Neutrophil (primary cell): ENCODE data around the gene KMT2C.

Experiments
- H3K27ac ChIP-seq: fragments of 200-600 bp; sonication (generic); 2 replicates; pipeline ENCODE4 v1.5.1; 2016; ENCODE audit warnings: mild to moderate bottlenecking, moderate library complexity
- H3K27me3 ChIP-seq: fragments of 200-600 bp; sonication (generic); 2 replicates; pipeline ENCODE4 v1.6.0; 2016; ENCODE audit warnings: mild to moderate bottlenecking
- H3K36me3 ChIP-seq: fragments of 200-600 bp; sonication (generic); 2 replicates; pipeline ENCODE4 v1.5.1; 2017
- H3K4me1 ChIP-seq, 2 experiments: fragments of 200-600 bp in 1 of 2; sonication (generic) in 1 of 2; 1 replicate in 1 of 2; 2 replicates in 1 of 2; pipeline versions ENCODE4 v1.5.1 to v1.6.1; 2013 to 2016; ENCODE audit warnings: low read depth in 1 of 2, low read length in 1 of 2, mild to moderate bottlenecking in 1 of 2, moderate library complexity in 1 of 2; ENCODE audit not compliant: control insufficient read depth in 1 of 2, insufficient read depth in 1 of 2
- H3K4me3 ChIP-seq, 2 experiments: fragments of 200-600 bp in 1 of 2; sonication (generic) in 1 of 2; 1 replicate in 1 of 2; 2 replicates in 1 of 2; pipeline ENCODE4 v1.5.1; 2013 to 2016; ENCODE audit warnings: low read depth in 1 of 2, low read length in 1 of 2, mild to moderate bottlenecking in 1 of 2, moderate library complexity in 1 of 2
- H3K9me3 ChIP-seq: fragments of 200-600 bp; sonication (generic); 2 replicates; pipeline ENCODE4 v1.5.1; 2016
- TF ChIP-seq, protein P1 (sequence below): fragments of 200-600 bp; sonication (generic); IDR thresholded peaks from 2 replicates; pipeline ENCODE4 v1.5.1; 2016; ENCODE audit warnings: antibody characterized with exemption

The KMT2C gene

DNA sequence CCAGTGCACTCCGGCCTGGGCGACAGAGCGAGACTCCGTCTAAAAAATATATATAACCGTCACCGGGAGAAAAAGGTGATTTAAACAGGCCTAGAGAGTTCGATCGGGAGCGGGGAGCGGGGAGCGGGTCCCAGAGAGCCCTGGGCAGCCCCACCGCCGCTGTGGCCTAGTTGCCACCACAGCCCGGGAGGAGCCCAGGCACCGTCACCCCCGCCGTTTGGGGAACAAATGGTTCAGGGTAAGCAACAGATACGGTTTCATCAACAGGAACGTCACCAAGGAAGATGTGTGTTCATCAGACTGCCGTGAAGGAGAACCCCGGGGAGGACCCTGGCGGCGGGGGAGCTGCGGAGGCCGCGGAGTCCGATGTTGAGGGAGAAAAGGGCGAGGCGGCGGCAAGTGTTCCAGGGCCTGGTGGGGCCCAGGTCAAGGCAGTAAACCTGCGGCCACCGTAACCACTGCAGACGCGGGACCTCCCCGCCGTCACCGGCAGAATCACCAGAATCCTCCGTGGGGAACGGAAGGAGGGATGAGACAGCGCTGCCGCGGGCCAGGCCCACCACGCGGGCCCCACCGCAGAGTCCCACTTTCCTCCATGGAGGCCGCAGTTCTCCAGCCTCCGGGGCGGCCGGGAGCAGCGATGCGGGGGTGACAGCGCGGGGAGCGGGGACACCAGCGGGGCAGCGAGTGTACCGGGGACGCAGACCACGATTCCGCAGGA is 306.9 kb downstream of the KMT2C start:
- TF ChIP-seq, protein P1, sequence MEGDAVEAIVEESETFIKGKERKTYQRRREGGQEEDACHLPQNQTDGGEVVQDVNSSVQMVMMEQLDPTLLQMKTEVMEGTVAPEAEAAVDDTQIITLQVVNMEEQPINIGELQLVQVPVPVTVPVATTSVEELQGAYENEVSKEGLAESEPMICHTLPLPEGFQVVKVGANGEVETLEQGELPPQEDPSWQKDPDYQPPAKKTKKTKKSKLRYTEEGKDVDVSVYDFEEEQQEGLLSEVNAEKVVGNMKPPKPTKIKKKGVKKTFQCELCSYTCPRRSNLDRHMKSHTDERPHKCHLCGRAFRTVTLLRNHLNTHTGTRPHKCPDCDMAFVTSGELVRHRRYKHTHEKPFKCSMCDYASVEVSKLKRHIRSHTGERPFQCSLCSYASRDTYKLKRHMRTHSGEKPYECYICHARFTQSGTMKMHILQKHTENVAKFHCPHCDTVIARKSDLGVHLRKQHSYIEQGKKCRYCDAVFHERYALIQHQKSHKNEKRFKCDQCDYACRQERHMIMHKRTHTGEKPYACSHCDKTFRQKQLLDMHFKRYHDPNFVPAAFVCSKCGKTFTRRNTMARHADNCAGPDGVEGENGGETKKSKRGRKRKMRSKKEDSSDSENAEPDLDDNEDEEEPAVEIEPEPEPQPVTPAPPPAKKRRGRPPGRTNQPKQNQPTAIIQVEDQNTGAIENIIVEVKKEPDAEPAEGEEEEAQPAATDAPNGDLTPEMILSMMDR: no peak
- H3K36me3 ChIP-seq: peaks cover 85% of the 10 kb centered on the region

DNA sequence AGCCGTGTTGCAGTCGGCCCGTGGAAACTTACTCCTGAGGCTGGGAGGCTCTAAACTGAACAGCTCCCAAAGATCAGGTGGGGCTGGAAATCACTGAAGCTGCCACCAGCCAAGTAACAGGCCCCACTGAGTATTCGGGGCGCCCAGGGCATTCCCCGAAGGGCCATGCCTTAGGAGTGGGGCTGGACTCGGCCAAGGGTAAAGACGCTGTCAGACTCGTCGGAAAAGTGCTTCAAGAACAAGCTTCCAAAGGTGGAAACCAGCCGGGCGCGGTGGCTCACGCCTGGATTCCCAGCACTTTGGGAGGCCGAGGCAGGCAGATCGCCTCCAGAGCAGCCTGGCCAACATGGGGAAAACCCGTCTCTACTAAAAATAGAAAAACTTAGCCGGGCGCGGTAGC is 307.6 kb downstream of the KMT2C start:
- Histone ChIP-seq H3K27me3 (no peaks in the 10 kb centered on the region), H3K27ac (no peak overlapping the region), H3K9me3 (no peaks in the 10 kb centered on the region), H3K36me3 (peaks cover 82% of the 10 kb centered on the region), H3K4me1 (no peaks in the 10 kb centered on the region), H3K4me3 (no peak overlapping the region)
- TF ChIP-seq, protein P1: no peak

More for the DNA sequence above, 306.9 kb downstream of the KMT2C start:
- Histone ChIP-seq H3K4me3 (no peak overlapping the region), H3K4me1 (no peaks in the 10 kb centered on the region), H3K27me3 (no peaks in the 10 kb centered on the region), H3K27ac (no peak overlapping the region), H3K9me3 (no peaks in the 10 kb centered on the region)

DNA sequence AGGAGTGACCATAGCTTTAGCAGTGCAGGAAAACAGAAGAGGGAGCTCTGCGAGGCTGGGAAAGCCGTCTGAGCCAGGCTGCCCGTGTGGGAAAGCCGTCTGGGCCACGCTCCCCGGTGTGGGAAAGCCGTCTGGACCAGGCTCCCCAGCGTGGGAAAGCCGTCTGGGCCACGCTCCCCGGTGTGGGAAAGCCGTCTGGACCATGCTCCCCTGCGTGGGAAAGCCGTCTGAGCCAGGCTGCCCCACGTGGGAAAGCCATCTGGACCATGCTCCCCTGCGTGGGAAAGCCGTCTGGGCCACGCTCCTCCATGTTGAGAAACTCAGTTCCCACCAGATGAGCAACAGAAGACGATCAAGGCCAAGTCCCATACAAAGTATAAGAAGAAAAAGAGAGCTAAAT is 308.6 kb downstream of the KMT2C start:
- Histone ChIP-seq H3K4me1 (no peaks in the 10 kb centered on the region), H3K9me3 (no peaks in the 10 kb centered on the region), H3K27ac (no peak overlapping the region), H3K4me3 (no peak overlapping the region), H3K36me3 (peaks cover 82% of the 10 kb centered on the region), H3K27me3 (no peaks in the 10 kb centered on the region)
- TF ChIP-seq, protein P1: no peak

DNA sequence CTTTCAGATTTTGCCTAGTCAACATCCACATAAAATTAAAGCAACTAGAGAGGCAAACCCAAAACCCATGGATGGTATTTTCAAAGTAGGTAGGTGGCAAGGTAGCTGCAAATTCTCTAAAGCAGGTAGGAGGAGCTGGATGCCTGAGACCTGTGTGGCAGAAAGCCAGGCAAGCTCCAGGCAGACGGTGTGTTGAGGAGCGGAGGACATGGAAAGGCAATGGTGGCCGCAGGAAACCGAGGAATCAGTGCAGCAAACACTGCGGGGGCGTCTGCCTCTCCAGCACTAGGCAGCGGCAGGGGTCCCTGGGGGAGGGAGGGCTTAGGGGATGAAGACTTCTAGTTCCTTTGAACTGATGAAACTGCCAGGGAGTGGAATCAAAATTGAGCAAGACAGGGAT is 309.1 kb downstream of the KMT2C start:
- no peak overlapping the region for H3K4me3 ChIP-seq
- TF ChIP-seq, protein P1: no peak
- H3K27me3 ChIP-seq: no peaks in the 10 kb centered on the region
- H3K27ac ChIP-seq: no peak overlapping the region
- no peaks in the 10 kb centered on the region for H3K9me3 ChIP-seq
- no peaks in the 10 kb centered on the region for H3K4me1 ChIP-seq
- H3K36me3 ChIP-seq: peaks cover 82% of the 10 kb centered on the region

DNA sequence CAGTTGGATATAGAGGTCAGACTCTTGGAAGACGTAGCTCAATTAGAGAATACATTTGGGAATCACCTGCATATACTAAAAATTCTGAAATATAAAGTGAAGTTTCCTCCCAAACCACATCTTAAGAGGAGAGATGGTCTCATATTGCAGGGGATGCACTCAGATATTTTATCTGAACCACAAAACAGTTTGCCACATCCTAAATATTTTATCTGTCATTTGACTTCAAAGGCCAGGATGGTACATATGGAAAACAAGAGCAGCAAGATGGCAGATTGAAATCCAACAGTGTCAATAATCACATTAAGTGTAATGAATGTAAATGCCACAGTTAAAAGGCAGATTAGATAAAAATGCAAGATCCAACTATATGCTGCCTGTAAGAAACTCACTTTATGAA is 313.3 kb downstream of the KMT2C start:
- Histone ChIP-seq H3K27ac (no peak overlapping the region), H3K9me3 (no peaks in the 10 kb centered on the region), H3K36me3 (peaks cover 87% of the 10 kb centered on the region), H3K4me3 (no peak overlapping the region), H3K27me3 (no peaks in the 10 kb centered on the region), H3K4me1 (no peaks in the 10 kb centered on the region)
- TF ChIP-seq, protein P1: no peak
